Thymus (tissue), 11 donors: Measurements from ENCODE around the gene ZNF593OS. TPM values are rescaled to one million over a fixed set of nuclear protein-coding genes. Genes with fewer than 3 reads are reported as not detected.

Experiments
- DNase-seq, 9 donors: peaks; one replicate each; pipeline ENCODE4 v3.0.0-alpha.2; 2013; ENCODE audit warnings: low spot score in 9 of 9, low read depth in 6 of 9, missing footprints in 1 of 9
- H3K27ac ChIP-seq, 2 donors: one replicate each; pipeline ENCODE4 v1.5.1; 2013; ENCODE audit warnings: control low read depth in 1 of 2, low read depth in 1 of 2, low read length in 1 of 2, mild to moderate bottlenecking in 1 of 2, moderate library complexity in 1 of 2
- H3K27me3 ChIP-seq, 2 donors: one replicate each; pipeline ENCODE4 v1.5.1; 2013; ENCODE audit warnings: low read length in 1 of 2; ENCODE audit not compliant: control insufficient read depth in 2 of 2, insufficient read depth in 1 of 2
- H3K36me3 ChIP-seq, 2 donors: one replicate each; pipeline ENCODE4 v1.5.1; 2013; ENCODE audit warnings: low read length in 1 of 2, mild to moderate bottlenecking in 1 of 2, moderate library complexity in 1 of 2; ENCODE audit not compliant: control insufficient read depth in 2 of 2, insufficient read depth in 2 of 2
- H3K4me1 ChIP-seq, 2 donors: one replicate each; pipeline ENCODE4 v1.5.1; 2013; ENCODE audit warnings: low read length in 2 of 2; ENCODE audit not compliant: control insufficient read depth in 2 of 2, insufficient read depth in 2 of 2
- H3K4me3 ChIP-seq, 2 donors: one replicate each; pipeline ENCODE4 v1.5.1; 2013; ENCODE audit warnings: low read length in 2 of 2, control low read depth in 1 of 2, mild to moderate bottlenecking in 1 of 2
- H3K9me3 ChIP-seq, 2 donors: one replicate each; pipeline ENCODE4 v1.5.1; 2013; ENCODE audit warnings: low read length in 1 of 2, mild to moderate bottlenecking in 1 of 2; ENCODE audit not compliant: control insufficient read depth in 2 of 2, insufficient read depth in 1 of 2
- WGBS: extraction: QIAGEN DNeasy Blood & Tissue Kit; methylation state at CpG from one replicate; pipeline ENCODE4 v1.1.7; 2013; 5-methylcytosine and 5-hydroxymethylcytosine counted together
- polyA plus RNA-seq: library from polyadenylated mRNA; stranded (reverse); fragments of 200-250 nt; gene quantifications from one replicate; pipeline ENCODE4 v1.2.3, GENCODE V29; 2013
- total RNA-seq: library from RNA; stranded (reverse); fragments of 120-200 nt; gene quantifications from one replicate; pipeline ENCODE4 v1.2.4, GENCODE V29; 2013
- donor health status: healthy.

ZNF593OS gene
- total and polyA plus RNA-seq, 2 donors: 0.87 TPM; not detected in 1

- 95% methylated on average over 9 of the region's 9 CpGs for WGBS
- peaks cover 0 to 5% of the 10 kb centered on the region in 2 donors for H3K27me3 ChIP-seq
- H3K9me3 ChIP-seq: peaks cover 0 to 3% of the 10 kb centered on the region in 2 donors
- H3K4me3 ChIP-seq: no peak overlapping the region
- H3K4me1 ChIP-seq: peaks cover 13 to 24% of the 10 kb centered on the region in 2 donors
- no peaks in the 10 kb centered on the region for H3K36me3 ChIP-seq
- H3K27ac ChIP-seq: no peak overlapping the region
- no peak for DNase-seq
Measured at GRCh38 chr1:26203642-26204318, 32.1 kb upstream of the ZNF593OS start.

- no peak for DNase-seq
- Histone ChIP-seq H3K4me1 (peaks cover 13 to 24% of the 10 kb centered on the region in 2 donors), H3K36me3 (no peaks in the 10 kb centered on the region), H3K27ac (peak overlapping the region in 1 of 2 donors; percentile 5), H3K4me3 (no peak overlapping the region), H3K9me3 (peaks cover 0 to 3% of the 10 kb centered on the region in 2 donors), H3K27me3 (peaks cover 0 to 5% of the 10 kb centered on the region in 2 donors)
- 98% methylated on average over 5 of the region's 5 CpGs for WGBS
Measured at GRCh38 chr1:26200413-26200812, 28.8 kb upstream of the ZNF593OS start.

GRCh38 chr1:26197813-26198212 lies 26.2 kb upstream of the ZNF593OS start:
- no peak overlapping the region for H3K27ac ChIP-seq
- H3K36me3 ChIP-seq: no peaks in the 10 kb centered on the region
- DNase-seq: no peak
- peaks cover 0 to 3% of the 10 kb centered on the region in 2 donors for H3K9me3 ChIP-seq
- H3K4me1 ChIP-seq: peaks cover 13 to 24% of the 10 kb centered on the region in 2 donors
- H3K4me3 ChIP-seq: no peak overlapping the region
- 97% methylated on average over 11 of the region's 11 CpGs for WGBS
- peaks cover 0 to 2% of the 10 kb centered on the region in 2 donors for H3K27me3 ChIP-seq

GRCh38 chr1:26197301-26197700 lies 25.7 kb upstream of the ZNF593OS start:
- Histone ChIP-seq H3K4me3 (no peak overlapping the region), H3K27me3 (no peaks in the 10 kb centered on the region), H3K36me3 (no peaks in the 10 kb centered on the region), H3K4me1 (peaks cover 13 to 19% of the 10 kb centered on the region in 2 donors), H3K27ac (no peak overlapping the region), H3K9me3 (peaks cover 0 to 3% of the 10 kb centered on the region in 2 donors)
- DNase-seq: no peak
- WGBS: 92% methylated on average over 3 of the region's 3 CpGs

- peaks cover under 1 to 10% of the 10 kb centered on the region in 2 donors for H3K4me1 ChIP-seq
- DNase-seq: no peak
- no peak overlapping the region for H3K27ac ChIP-seq
- H3K36me3 ChIP-seq: no peaks in the 10 kb centered on the region
- H3K27me3 ChIP-seq: no peaks in the 10 kb centered on the region
- WGBS: 98% methylated on average over 3 of the region's 3 CpGs
- no peak overlapping the region for H3K4me3 ChIP-seq
- H3K9me3 ChIP-seq: peaks cover 0 to under 1% of the 10 kb centered on the region in 2 donors
Measured at GRCh38 chr1:26195805-26196204, 24.2 kb upstream of the ZNF593OS start.

- Histone ChIP-seq H3K4me1 (peaks cover 0 to 6% of the 10 kb centered on the region in 2 donors), H3K9me3 (no peaks in the 10 kb centered on the region), H3K27ac (no peak overlapping the region), H3K36me3 (no peaks in the 10 kb centered on the region), H3K4me3 (no peak overlapping the region), H3K27me3 (no peaks in the 10 kb centered on the region)
- peak in 1 of 9 donors; percentile 29 for DNase-seq
- 7% methylated on average over 3 of the region's 3 CpGs for WGBS
Measured at GRCh38 chr1:26191739-26192138, 20.1 kb upstream of the ZNF593OS start.

GRCh38 chr1:26190373-26190987 lies 18.8 kb upstream of the ZNF593OS start, which contains the start of gene CATSPER4:
TSS of gene CATSPER4 (plus strand) at chr1:26190602. CDS start at chr1:26190628, 26 bp downstream.
- Histone ChIP-seq H3K4me3 (no peak within 1 kb of the TSS), H3K36me3 (no peaks in the 10 kb centered on the region), H3K4me1 (peaks cover 0 to 6% of the 10 kb centered on the region in 2 donors), H3K27me3 (no peaks in the 10 kb centered on the region), H3K27ac (no peak within 1 kb of the TSS), H3K9me3 (no peaks in the 10 kb centered on the region)
- WGBS: 82% methylated on average over 16 of the region's 16 CpGs
- DNase-seq: no peak

- no peak overlapping the region for H3K4me3 ChIP-seq
- H3K36me3 ChIP-seq: no peaks in the 10 kb centered on the region
- H3K9me3 ChIP-seq: no peaks in the 10 kb centered on the region
- H3K27me3 ChIP-seq: no peaks in the 10 kb centered on the region
- no peak overlapping the region for H3K27ac ChIP-seq
- WGBS: 94% methylated on average over 7 of the region's 7 CpGs
- no peak for DNase-seq
- peaks cover 0 to 6% of the 10 kb centered on the region in 2 donors for H3K4me1 ChIP-seq
Measured at GRCh38 chr1:26189751-26190275, 18.2 kb upstream of the ZNF593OS start.

GRCh38 chr1:26189331-26189730 lies 17.7 kb upstream of the ZNF593OS start:
- peaks cover 0 to 6% of the 10 kb centered on the region in 2 donors for H3K4me1 ChIP-seq
- H3K27ac ChIP-seq: no peak overlapping the region
- no peak for DNase-seq
- H3K36me3 ChIP-seq: no peaks in the 10 kb centered on the region
- H3K9me3 ChIP-seq: no peaks in the 10 kb centered on the region
- no peak overlapping the region for H3K4me3 ChIP-seq
- no peaks in the 10 kb centered on the region for H3K27me3 ChIP-seq
- 95% methylated on average over 6 of the region's 6 CpGs for WGBS
